Bronchial epithelial cell (primary cell): ENCODE data around the gene OGFR. TPM values are rescaled to one million over a fixed set of nuclear protein-coding genes. Genes with fewer than 3 reads are reported as not detected.

ENCODE experiments used
- DNase-seq: peaks from one replicate; pipeline ENCODE4 v3.0.0-alpha.2; 2010; ENCODE audit warnings: low read depth
- FAIRE-seq: peaks from 2 replicates; lab custom pipeline; 2011; peaks lifted over from hg19 to GRCh38; lab: Jason Lieb, UNC
- H3K27me3 ChIP-seq: 2 replicates; pipeline ENCODE4 v1.5.1; 2011; ENCODE audit warnings: low read length; ENCODE audit not compliant: control insufficient read depth, insufficient read depth
- H3K36me3 ChIP-seq: 2 replicates; pipeline ENCODE4 v1.5.1; 2011; ENCODE audit warnings: low read length; ENCODE audit not compliant: control insufficient read depth, insufficient read depth
- H3K4me3 ChIP-seq: 2 replicates; pipeline ENCODE4 v1.5.1; 2011; ENCODE audit warnings: mild to moderate bottlenecking, low read depth, low read length, control low read depth
- total RNA-seq: library from RNA; depleted of rRNA; stranded (reverse); fragments of >200 nt; gene quantifications from 2 replicates; pipeline ENCODE4 v1.2.1, GENCODE V29; 2014
- TF ChIP-seq, protein P1 (sequence below): IDR thresholded peaks from 2 replicates; pipeline ENCODE4 v1.5.1; 2011; ENCODE audit warnings: mild to moderate bottlenecking, moderate library complexity, low read length, control low read depth, inconsistent platforms; ENCODE audit not compliant: insufficient read depth, severe bottlenecking

The OGFR gene
- total RNA-seq, 1 donor from 2014 or later: 16.1 TPM

DNA sequence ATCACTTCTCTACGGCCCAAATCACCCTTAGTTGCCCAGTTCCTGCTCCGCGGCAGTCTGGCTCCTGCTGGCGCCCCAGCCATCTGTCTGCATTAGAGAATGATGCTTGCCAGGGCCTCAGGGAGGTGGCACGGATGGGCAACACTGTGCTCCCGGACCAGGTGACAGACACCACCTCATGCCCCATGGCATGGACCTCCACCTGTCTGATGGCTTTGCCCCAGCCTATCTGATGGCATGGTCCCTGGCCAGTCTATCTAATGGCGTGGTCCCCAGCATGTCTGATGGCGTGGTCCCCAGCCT lies 27.2 kb upstream of the OGFR start:
- FAIRE-seq: no peak
- Histone ChIP-seq H3K4me3 (no peak overlapping the region), H3K36me3 (no peaks in the 10 kb centered on the region), H3K27me3 (no peaks in the 10 kb centered on the region)
- DNase-seq: no peak
- TF ChIP-seq, protein P1, sequence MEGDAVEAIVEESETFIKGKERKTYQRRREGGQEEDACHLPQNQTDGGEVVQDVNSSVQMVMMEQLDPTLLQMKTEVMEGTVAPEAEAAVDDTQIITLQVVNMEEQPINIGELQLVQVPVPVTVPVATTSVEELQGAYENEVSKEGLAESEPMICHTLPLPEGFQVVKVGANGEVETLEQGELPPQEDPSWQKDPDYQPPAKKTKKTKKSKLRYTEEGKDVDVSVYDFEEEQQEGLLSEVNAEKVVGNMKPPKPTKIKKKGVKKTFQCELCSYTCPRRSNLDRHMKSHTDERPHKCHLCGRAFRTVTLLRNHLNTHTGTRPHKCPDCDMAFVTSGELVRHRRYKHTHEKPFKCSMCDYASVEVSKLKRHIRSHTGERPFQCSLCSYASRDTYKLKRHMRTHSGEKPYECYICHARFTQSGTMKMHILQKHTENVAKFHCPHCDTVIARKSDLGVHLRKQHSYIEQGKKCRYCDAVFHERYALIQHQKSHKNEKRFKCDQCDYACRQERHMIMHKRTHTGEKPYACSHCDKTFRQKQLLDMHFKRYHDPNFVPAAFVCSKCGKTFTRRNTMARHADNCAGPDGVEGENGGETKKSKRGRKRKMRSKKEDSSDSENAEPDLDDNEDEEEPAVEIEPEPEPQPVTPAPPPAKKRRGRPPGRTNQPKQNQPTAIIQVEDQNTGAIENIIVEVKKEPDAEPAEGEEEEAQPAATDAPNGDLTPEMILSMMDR: no peak

DNA sequence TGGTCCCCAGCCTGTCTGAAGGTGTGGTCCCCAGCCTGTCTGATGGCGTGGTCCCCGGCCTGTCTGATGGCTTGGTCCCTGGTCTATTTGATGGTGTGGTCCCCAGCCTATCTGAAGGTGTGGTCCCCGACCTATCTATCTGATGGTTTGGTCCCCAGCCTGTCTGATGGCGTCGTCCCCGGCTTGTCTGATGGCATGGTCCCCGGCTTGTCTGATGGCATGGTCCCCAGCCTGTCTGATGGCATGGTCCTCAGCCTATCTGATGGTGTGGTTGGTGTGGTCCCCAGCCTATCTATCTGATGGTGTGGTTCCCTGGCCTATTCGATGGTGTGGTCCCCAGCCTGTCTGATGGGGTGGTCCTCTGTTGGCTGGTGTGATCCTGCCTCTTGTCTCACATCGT lies 26.6 kb upstream of the OGFR start:
- FAIRE-seq (no peak), DNase-seq (no peak)
- TF ChIP-seq, protein P1: no peak
- Histone ChIP-seq H3K4me3 (no peak overlapping the region), H3K27me3 (no peaks in the 10 kb centered on the region), H3K36me3 (no peaks in the 10 kb centered on the region)

DNA sequence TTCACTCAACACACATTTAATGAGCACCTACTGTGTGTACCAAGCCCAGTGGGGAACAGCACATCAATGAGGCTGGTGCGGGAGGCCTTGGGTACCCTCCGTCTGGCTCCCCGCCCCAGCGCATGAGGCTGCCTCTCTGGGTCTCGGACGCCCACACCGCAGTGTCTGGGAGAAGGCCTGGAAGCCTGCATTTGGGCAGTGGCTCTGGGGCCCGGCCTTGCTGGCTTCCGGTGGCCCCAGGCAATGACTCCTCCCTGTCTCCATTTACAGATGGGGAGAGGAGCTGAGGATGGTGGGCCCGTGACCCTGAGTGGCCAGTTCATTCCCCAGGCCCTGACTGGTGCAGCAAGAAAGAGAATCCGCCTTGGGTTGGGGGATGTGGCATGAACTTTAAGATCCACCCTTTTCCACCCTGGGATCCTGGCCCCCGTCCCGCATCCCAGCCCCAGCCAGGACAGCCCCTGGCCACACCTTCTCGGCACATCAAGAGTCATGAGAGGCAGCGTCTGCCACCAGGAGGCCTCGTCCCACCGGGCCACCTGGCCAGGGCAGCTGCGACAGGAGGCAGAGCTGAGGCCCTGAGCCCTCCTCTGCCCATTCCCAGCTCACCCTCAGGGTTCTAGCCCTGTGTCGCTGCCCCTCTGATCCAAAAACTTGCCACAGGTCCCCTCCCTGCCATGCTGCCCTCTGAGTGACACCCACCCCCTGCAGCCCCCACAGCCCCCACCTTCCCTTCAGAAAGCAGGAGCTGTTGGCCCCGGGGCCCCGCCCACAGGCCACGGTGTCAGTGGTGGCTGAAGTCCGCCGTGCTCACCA lies 25.8 kb upstream of the OGFR start:
- TF ChIP-seq, protein P1: no peak
- DNase-seq: no peak
- no peak overlapping the region for H3K4me3 ChIP-seq
- no peak for FAIRE-seq
- no peaks in the 10 kb centered on the region for H3K27me3 ChIP-seq
- no peaks in the 10 kb centered on the region for H3K36me3 ChIP-seq

DNA sequence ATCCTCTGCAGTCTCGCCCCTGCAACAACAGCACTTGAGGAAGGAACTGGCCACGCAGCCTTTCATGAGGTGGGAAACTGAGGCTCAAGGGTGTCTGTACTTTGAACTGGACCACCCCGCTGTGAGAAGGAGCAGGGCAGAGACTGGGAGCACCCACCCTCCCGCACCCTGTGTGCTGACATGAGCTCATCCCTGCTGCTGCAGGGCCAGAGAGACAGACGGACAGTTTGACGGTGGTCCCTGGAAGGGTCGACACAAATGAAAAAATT lies 25.3 kb upstream of the OGFR start:
- DNase-seq (no peak), FAIRE-seq (no peak)
- Histone ChIP-seq H3K4me3 (no peak overlapping the region), H3K27me3 (no peaks in the 10 kb centered on the region), H3K36me3 (no peaks in the 10 kb centered on the region)
- TF ChIP-seq, protein P1: no peak

DNA sequence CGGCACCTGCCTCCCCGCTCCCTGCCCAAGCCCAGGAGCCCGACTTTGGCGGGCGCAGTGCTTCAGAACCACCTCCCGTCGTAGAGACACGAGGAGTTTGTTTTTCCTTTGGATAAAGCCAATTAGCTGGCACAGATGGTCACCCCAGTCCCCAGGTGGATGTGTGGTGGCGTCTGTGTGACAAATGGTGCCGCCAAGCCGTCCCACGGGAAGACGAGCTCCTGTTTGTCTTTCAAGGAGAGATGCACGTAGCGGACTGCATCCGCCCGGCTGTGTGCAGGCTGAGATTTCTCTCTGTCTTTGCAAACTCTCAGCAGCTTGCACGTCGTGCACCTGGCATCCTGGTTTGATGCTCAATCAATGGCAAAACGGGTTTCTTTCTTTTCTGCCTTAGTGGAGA lies 24.4 kb upstream of the OGFR start:
- peaks cover 2% of the 10 kb centered on the region for H3K27me3 ChIP-seq
- DNase-seq (no peak), FAIRE-seq (no peak)
- H3K4me3 ChIP-seq: no peak overlapping the region
- no peaks in the 10 kb centered on the region for H3K36me3 ChIP-seq
- TF ChIP-seq, protein P1: no peak

DNA sequence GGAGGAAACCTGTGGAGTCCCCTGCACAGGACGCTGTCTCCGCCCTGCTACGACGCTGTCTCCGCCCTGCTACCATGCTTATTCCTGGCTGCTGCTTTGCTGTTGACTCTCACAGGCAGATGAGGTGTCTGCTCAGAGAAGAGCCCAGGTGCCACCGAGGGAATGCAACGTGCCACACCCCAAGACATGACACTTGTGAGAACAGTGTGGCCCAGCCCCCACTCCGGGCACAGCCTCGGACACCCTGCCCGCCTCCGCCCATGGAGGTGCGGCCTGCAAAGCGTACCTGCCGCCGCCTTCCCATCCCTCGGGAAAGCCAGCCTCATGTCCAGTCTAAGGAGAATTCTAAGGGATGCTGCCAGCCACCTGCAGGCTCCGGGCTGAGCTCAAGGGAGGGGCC lies 23.9 kb upstream of the OGFR start:
- no peak for FAIRE-seq
- peaks cover 2% of the 10 kb centered on the region for H3K27me3 ChIP-seq

More for the DNA sequence above, 23.9 kb upstream of the OGFR start:
- H3K36me3 ChIP-seq: no peaks in the 10 kb centered on the region
- no peak overlapping the region for H3K4me3 ChIP-seq
- TF ChIP-seq, protein P1: no peak
- DNase-seq: no peak
